Measurements from ENCODE around the gene GREB1.

GRCh38 chr2:11658208-11659114, 124.6 kb downstream of the GREB1 start:
- TF ChIP-seq CTCF (conservative IDR thresholded peaks at IDR 0.05; ENCODE audit: low read depth, low read length): no peak
- TF ChIP-seq CEBPB (IDR thresholded peaks at IDR 0.05; ENCODE audit: low read depth, low read length): no peak
- no peak for TF ChIP-seq RCOR1 (IDR thresholded peaks at IDR 0.05; ENCODE audit: insufficient replicate concordance, low read length)
- no peak for TF ChIP-seq POLR2A (IDR thresholded peaks at IDR 0.05; ENCODE audit: low read depth, low read length)
- no peak for TF ChIP-seq CHD1 (IDR thresholded peaks at IDR 0.05; ENCODE audit: low read depth, low read length)
- no peak for TF ChIP-seq RAD21 (IDR thresholded peaks at IDR 0.05; ENCODE audit: low read length)
- no peak for TF ChIP-seq USF2 (IDR thresholded peaks at IDR 0.05; ENCODE audit: low read depth, low read length)
- TF ChIP-seq MAZ (IDR thresholded peaks at IDR 0.05; ENCODE audit: borderline replicate concordance, low read depth, low read length): no peak
- TF ChIP-seq MAFK (IDR thresholded peaks at IDR 0.05; ENCODE audit: low read depth, low read length): no peak

Measured in IMR-90 (cell line).